DOHH2 (cell line): ENCODE results near the gene FAM53A.

ENCODE experiments used
- H3F3A ChIP-seq: fragments of 200-600 bp; sonication (generic), shearing (Covaris generic); 2 replicates; pipeline ENCODE4 v1.6.0; 2016; ENCODE audit warnings: antibody characterized with exemption, mild to moderate bottlenecking; ENCODE audit not compliant: control insufficient read depth, insufficient read depth
- H3K27ac ChIP-seq: fragments of 200-600 bp; sonication (generic); 2 replicates; pipeline ENCODE4 v1.5.1; 2014; ENCODE audit warnings: low read depth, mild to moderate bottlenecking, low read length, moderate library complexity
- H3K27me3 ChIP-seq: fragments of 200-600 bp; sonication (generic); 2 replicates; pipeline ENCODE4 v1.6.1; 2014; ENCODE audit warnings: mild to moderate bottlenecking, low read length, mixed read lengths; ENCODE audit not compliant: control insufficient read depth
- H3K36me3 ChIP-seq: fragments of 200-600 bp; sonication (generic); 2 replicates; pipeline ENCODE4 v1.6.1; 2014; ENCODE audit warnings: mild to moderate bottlenecking, low read length, moderate library complexity, mixed read lengths; ENCODE audit not compliant: control insufficient read depth
- H3K4me1 ChIP-seq: fragments of 200-600 bp; sonication (generic); 2 replicates; pipeline ENCODE4 v1.6.1; 2014; ENCODE audit warnings: mild to moderate bottlenecking, low read length, mixed read lengths; ENCODE audit not compliant: control insufficient read depth
- H3K4me2 ChIP-seq: fragments of 200-600 bp; sonication (generic); 2 replicates; pipeline ENCODE4 v1.6.0; 2014; ENCODE audit warnings: mild to moderate bottlenecking, low read length, moderate library complexity
- H3K4me3 ChIP-seq: fragments of 200-600 bp; sonication (generic); 2 replicates; pipeline ENCODE4 v1.5.1; 2014; ENCODE audit warnings: mild to moderate bottlenecking, low read length, mixed read lengths
- H3K79me2 ChIP-seq: fragments of 200-600 bp; sonication (generic); 2 replicates; pipeline ENCODE4 v1.6.1; 2014; ENCODE audit warnings: mild to moderate bottlenecking, low read length, mixed read lengths; ENCODE audit not compliant: control insufficient read depth
- H3K9me2 ChIP-seq: fragments of 200-600 bp; sonication (generic); replicated peaks from 2 replicates; pipeline ENCODE4 v1.6.1; 2014; ENCODE audit warnings: mild to moderate bottlenecking, low read length, mixed read lengths; ENCODE audit not compliant: control insufficient read depth
- H3K9me3 ChIP-seq: fragments of 200-600 bp; sonication (generic); 2 replicates; pipeline ENCODE4 v1.6.1; 2014; ENCODE audit warnings: antibody characterized with exemption, low read length, mixed read lengths; ENCODE audit not compliant: control insufficient read depth, insufficient read depth
- H4K20me1 ChIP-seq: fragments of 200-600 bp; sonication (generic); 2 replicates; pipeline ENCODE4 v1.6.0; 2014; ENCODE audit warnings: low read depth, mild to moderate bottlenecking, antibody characterized with exemption, low read length, moderate library complexity; ENCODE audit not compliant: control insufficient read depth, insufficient read depth
- EZH2phosphoT487 ChIP-seq: fragments of 200-600 bp; sonication (generic); IDR thresholded peaks from 2 replicates; pipeline ENCODE4 v1.6.1; 2017; ENCODE audit warnings: borderline replicate concordance, mild to moderate bottlenecking, antibody characterized with exemption, low read length, moderate library complexity, mixed read lengths
- TF ChIP-seq, protein P1 (sequence below): fragments of 200-600 bp; sonication (generic); IDR thresholded peaks from one replicate; pipeline ENCODE4 v1.5.1; 2014; ENCODE audit warnings: antibody characterized with exemption, mild to moderate bottlenecking, low read depth, low read length; ENCODE audit not compliant: poor library complexity, severe bottlenecking

FAM53A gene

GRCh38 chr4:1683736-1684505 is at the start of gene FAM53A:
TSS of gene FAM53A (minus strand) at chr4:1684313. CDS start at chr4:1668741, 15,572 bp downstream.
- no peak for TF ChIP-seq EZH2phosphoT487
- TF ChIP-seq, protein P1, sequence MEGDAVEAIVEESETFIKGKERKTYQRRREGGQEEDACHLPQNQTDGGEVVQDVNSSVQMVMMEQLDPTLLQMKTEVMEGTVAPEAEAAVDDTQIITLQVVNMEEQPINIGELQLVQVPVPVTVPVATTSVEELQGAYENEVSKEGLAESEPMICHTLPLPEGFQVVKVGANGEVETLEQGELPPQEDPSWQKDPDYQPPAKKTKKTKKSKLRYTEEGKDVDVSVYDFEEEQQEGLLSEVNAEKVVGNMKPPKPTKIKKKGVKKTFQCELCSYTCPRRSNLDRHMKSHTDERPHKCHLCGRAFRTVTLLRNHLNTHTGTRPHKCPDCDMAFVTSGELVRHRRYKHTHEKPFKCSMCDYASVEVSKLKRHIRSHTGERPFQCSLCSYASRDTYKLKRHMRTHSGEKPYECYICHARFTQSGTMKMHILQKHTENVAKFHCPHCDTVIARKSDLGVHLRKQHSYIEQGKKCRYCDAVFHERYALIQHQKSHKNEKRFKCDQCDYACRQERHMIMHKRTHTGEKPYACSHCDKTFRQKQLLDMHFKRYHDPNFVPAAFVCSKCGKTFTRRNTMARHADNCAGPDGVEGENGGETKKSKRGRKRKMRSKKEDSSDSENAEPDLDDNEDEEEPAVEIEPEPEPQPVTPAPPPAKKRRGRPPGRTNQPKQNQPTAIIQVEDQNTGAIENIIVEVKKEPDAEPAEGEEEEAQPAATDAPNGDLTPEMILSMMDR: no peak
- Histone ChIP-seq H3K27ac (no peak within 1 kb of the TSS), H3K36me3 (no peaks in the 10 kb centered on the region), H4K20me1 (no peaks in the 10 kb centered on the region), H3K9me2 (no peaks in the 10 kb centered on the region), H3F3A (peaks cover 12% of the 10 kb centered on the region), H3K27me3 (peaks cover 11% of the 10 kb centered on the region), H3K4me3 (peak within 1 kb of the TSS; percentile 76), H3K79me2 (no peaks in the 10 kb centered on the region), H3K9me3 (no peaks in the 10 kb centered on the region), H3K4me2 (peak within 1 kb of the TSS; percentile 92), H3K4me1 (peaks cover 20% of the 10 kb centered on the region)

DNA sequence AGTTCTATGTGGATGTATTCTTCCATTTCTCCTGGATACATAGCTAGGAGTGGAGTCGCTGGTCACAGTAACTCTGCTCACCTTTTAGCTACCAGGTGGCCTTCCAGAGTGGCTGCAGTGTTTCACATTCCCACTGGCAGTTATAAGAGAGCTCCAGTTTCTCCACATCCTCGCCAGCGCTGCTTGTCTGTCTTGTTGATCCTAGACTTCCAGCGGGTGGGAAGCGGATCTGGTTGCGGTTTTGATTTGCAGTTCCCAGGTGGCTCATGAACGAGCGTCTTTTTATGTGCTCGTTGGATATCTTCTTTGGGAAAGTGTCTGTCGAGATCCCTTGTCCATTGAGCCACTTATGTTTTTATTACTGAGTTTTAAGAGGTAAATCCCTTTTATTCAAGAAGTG is 48.8 kb upstream of the FAM53A start:
- TF ChIP-seq, protein P1: no peak
- TF ChIP-seq EZH2phosphoT487: no peak
- Histone ChIP-seq H3K27ac (no peak overlapping the region), H3K4me3 (no peak overlapping the region), H3K4me2 (no peak overlapping the region), H3K27me3 (no peaks in the 10 kb centered on the region), H3K36me3 (peaks cover 99% of the 10 kb centered on the region), H3K9me3 (no peaks in the 10 kb centered on the region), H3F3A (peaks cover 3% of the 10 kb centered on the region; the same call in 1 of the 2 replicates), H4K20me1 (peaks cover 26% of the 10 kb centered on the region), H3K79me2 (peaks cover 74% of the 10 kb centered on the region), H3K9me2 (no peaks in the 10 kb centered on the region), H3K4me1 (peaks cover 3% of the 10 kb centered on the region; the same call in 1 of the 2 replicates)

DNA sequence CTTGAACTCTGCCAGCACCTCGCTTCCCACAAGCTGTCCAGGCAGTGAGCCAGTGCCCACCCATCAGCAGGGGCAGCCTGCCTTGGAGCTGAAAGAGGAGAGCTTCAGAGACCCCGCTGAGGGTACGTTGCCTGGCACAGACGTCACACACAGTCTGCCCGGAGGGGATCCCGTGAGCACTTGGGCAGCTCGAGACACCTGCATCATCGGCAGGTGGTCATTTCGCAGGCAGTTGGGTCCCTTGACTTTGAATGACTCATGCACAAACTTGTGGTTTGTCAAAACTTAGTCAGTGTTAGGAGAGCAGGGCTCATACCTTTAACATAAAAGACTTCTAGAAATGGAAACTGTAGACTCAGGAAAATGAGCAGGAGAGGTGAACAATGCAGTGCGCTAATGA is 47.1 kb upstream of the FAM53A start:
- no peaks in the 10 kb centered on the region for H3K9me3 ChIP-seq
- H3K9me2 ChIP-seq: no peaks in the 10 kb centered on the region
- H3K4me3 ChIP-seq: no peak overlapping the region
- no peak for TF ChIP-seq EZH2phosphoT487
- H3K27me3 ChIP-seq: no peaks in the 10 kb centered on the region
- peaks cover 41% of the 10 kb centered on the region for H4K20me1 ChIP-seq
- no peak overlapping the region for H3K27ac ChIP-seq
- no peak overlapping the region for H3K4me2 ChIP-seq
- H3K4me1 ChIP-seq: peaks cover 8% of the 10 kb centered on the region
- H3F3A ChIP-seq: peaks cover 3% of the 10 kb centered on the region; the same call in 1 of the 2 replicates
- peaks cover 91% of the 10 kb centered on the region for H3K79me2 ChIP-seq
- H3K36me3 ChIP-seq: peaks cover 99% of the 10 kb centered on the region

DNA sequence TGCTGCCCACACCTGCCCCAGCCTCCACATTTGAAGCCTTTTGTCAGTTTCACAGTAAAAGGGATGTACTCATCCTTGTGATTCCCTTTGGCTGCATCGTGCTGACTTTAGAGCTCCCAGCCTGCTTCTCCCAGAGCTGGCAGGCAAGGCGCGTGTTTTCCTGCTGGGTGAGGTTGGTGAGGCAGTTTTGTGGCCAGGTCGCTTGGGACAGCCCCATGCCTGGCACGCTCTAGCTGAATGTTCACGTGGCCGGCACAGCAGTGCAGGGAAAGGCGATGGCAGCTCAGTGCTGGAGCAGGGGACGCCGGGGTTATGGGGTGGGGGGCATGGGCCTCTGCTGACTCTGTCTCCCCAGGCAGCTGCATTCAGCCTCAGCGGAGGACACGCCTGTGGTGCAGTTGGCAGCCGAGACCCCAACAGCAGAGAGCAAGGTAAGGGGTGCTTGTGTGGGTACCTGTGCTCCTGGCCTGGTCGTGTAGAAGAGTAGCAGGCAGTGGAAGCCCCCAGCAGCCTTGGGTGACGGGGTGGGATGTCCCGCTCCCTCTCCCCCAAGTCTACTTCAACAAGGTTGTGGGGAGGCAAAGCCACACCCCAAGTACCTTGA is 46.5 kb upstream of the FAM53A start:
- Histone ChIP-seq H4K20me1 (peaks cover 46% of the 10 kb centered on the region), H3K79me2 (peaks cover 94% of the 10 kb centered on the region), H3K4me2 (no peak overlapping the region), H3K9me2 (no peaks in the 10 kb centered on the region), H3K4me3 (no peak overlapping the region), H3K4me1 (peaks cover 14% of the 10 kb centered on the region), H3K9me3 (no peaks in the 10 kb centered on the region), H3K27ac (no peak overlapping the region), H3K36me3 (peaks cover 99% of the 10 kb centered on the region), H3F3A (peaks cover 3% of the 10 kb centered on the region; the same call in 1 of the 2 replicates), H3K27me3 (no peaks in the 10 kb centered on the region)
- TF ChIP-seq, protein P1: no peak
- TF ChIP-seq EZH2phosphoT487: no peak
